Thymus (tissue), 11 donors: ENCODE measurements around the gene SAPCD2. TPM values are rescaled to one million over a fixed set of nuclear protein-coding genes. Genes with fewer than 3 reads are reported as not detected.

Source experiments
- DNase-seq, 9 donors: peaks; one replicate each; pipeline ENCODE4 v3.0.0-alpha.2; 2013; ENCODE audit warnings: low spot score in 9 of 9, low read depth in 6 of 9, missing footprints in 1 of 9
- H3K27ac ChIP-seq, 2 donors: one replicate each; pipeline ENCODE4 v1.5.1; 2013; ENCODE audit warnings: control low read depth in 1 of 2, low read depth in 1 of 2, low read length in 1 of 2, mild to moderate bottlenecking in 1 of 2, moderate library complexity in 1 of 2
- H3K27me3 ChIP-seq, 2 donors: one replicate each; pipeline ENCODE4 v1.5.1; 2013; ENCODE audit warnings: low read length in 1 of 2; ENCODE audit not compliant: control insufficient read depth in 2 of 2, insufficient read depth in 1 of 2
- H3K36me3 ChIP-seq, 2 donors: one replicate each; pipeline ENCODE4 v1.5.1; 2013; ENCODE audit warnings: low read length in 1 of 2, mild to moderate bottlenecking in 1 of 2, moderate library complexity in 1 of 2; ENCODE audit not compliant: control insufficient read depth in 2 of 2, insufficient read depth in 2 of 2
- H3K4me1 ChIP-seq, 2 donors: one replicate each; pipeline ENCODE4 v1.5.1; 2013; ENCODE audit warnings: low read length in 2 of 2; ENCODE audit not compliant: control insufficient read depth in 2 of 2, insufficient read depth in 2 of 2
- H3K4me3 ChIP-seq, 2 donors: one replicate each; pipeline ENCODE4 v1.5.1; 2013; ENCODE audit warnings: low read length in 2 of 2, control low read depth in 1 of 2, mild to moderate bottlenecking in 1 of 2
- H3K9me3 ChIP-seq, 2 donors: one replicate each; pipeline ENCODE4 v1.5.1; 2013; ENCODE audit warnings: low read length in 1 of 2, mild to moderate bottlenecking in 1 of 2; ENCODE audit not compliant: control insufficient read depth in 2 of 2, insufficient read depth in 1 of 2
- WGBS: extraction: QIAGEN DNeasy Blood & Tissue Kit; methylation state at CpG from one replicate; pipeline ENCODE4 v1.1.7; 2013; 5-methylcytosine and 5-hydroxymethylcytosine counted together
- polyA plus RNA-seq: library from polyadenylated mRNA; stranded (reverse); fragments of 200-250 nt; gene quantifications from one replicate; pipeline ENCODE4 v1.2.3, GENCODE V29; 2013
- total RNA-seq: library from RNA; stranded (reverse); fragments of 120-200 nt; gene quantifications from one replicate; pipeline ENCODE4 v1.2.4, GENCODE V29; 2013
- donor health status: healthy.

SAPCD2 gene
- total and polyA plus RNA-seq, 2 donors: 0.87 to 6.3 TPM

DNA sequence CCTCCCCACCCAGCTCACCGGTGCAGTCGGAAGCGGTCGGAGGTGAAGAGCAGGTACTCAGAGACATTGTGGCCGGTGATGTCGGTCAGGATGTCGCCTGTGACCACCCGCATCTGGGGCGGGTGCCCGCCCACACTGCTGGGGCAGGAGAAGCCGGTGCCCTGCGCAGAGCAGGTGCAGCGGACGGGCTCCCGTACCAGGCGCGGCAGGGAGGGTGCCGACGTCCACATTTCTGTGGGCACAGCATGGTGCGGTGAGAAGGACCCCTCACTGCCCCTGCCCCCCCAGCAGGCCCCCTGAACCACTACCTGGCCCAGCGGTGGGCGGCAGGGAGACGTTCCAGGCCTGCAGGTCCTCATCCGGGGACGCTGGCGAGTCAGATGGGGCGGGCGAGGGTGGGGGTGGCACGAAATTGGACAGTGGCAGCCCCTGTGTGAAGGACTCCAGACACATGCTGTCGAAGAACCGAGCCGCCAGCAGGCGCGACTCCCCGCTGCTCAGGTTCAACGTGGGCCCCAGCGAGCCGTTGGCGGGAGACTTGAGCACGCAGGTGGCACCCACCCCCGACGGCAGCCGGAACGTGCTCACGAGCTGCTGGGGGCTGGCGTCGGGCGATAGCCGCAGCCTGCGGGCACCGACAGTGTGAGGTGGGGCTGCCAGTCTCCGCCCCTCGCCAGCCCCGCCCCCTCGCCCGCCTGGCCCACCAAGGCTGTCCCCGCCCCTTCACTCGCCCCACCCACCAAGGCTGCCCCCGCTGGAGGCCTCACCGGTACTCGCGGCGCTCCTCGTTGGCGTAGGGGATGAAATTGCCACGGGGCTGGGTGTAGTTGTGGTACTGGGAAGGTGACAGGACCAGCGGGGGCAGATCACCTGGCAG lies 57.4 kb downstream of the SAPCD2 start:
- WGBS: 97% methylated on average over 67 of the region's 67 CpGs
- no peak for DNase-seq
- Histone ChIP-seq H3K4me1 (no peaks in the 10 kb centered on the region), H3K4me3 (no peak overlapping the region), H3K27ac (no peak overlapping the region), H3K9me3 (peaks cover 0 to 25% of the 10 kb centered on the region in 2 donors), H3K36me3 (peaks cover 0 to 11% of the 10 kb centered on the region in 2 donors), H3K27me3 (no peaks in the 10 kb centered on the region)

Other genes starting within 250 kb of the SAPCD2 start
Only the 30 nearest of the 36 such genes appear.
- 12.8 TPM for gene TRAF2, start 184.0 kb downstream of the SAPCD2 start, total RNA-seq
- gene TRAF2, start 184.0 kb downstream of the SAPCD2 start, polyA plus RNA-seq: 18.8 TPM
- 101 TPM for gene FBXW5, start 125.8 kb downstream of the SAPCD2 start, total RNA-seq
- gene FBXW5, start 125.8 kb downstream of the SAPCD2 start, polyA plus RNA-seq: 162 TPM
- gene C8G, start 125.3 kb downstream of the SAPCD2 start, total RNA-seq: 2.2 TPM
- 6.5 TPM for gene C8G, start 125.3 kb downstream of the SAPCD2 start, polyA plus RNA-seq
- 4.2 TPM for gene LCN12, start 118.3 kb downstream of the SAPCD2 start, total RNA-seq
- gene LCN12, start 118.3 kb downstream of the SAPCD2 start, polyA plus RNA-seq: 14.4 TPM
- 5.0 TPM for gene PTGDS, start 93.1 kb downstream of the SAPCD2 start, total RNA-seq
- gene PTGDS, start 93.1 kb downstream of the SAPCD2 start, polyA plus RNA-seq: 137 TPM
- gene LCNL1, start 87.6 kb downstream of the SAPCD2 start, total RNA-seq: 0.19 TPM
- gene LCNL1, start 87.6 kb downstream of the SAPCD2 start, polyA plus RNA-seq: 5.0 TPM
- gene PAXX, start 78.1 kb downstream of the SAPCD2 start, total RNA-seq: 68.9 TPM
- gene PAXX, start 78.1 kb downstream of the SAPCD2 start, polyA plus RNA-seq: 431 TPM
- gene CLIC3, start 74.0 kb downstream of the SAPCD2 start, total RNA-seq: 13.6 TPM
- gene CLIC3, start 74.0 kb downstream of the SAPCD2 start, polyA plus RNA-seq: 44.6 TPM
- gene ABCA2, start 42.3 kb downstream of the SAPCD2 start, total RNA-seq: 4.2 TPM
- gene ABCA2, start 42.3 kb downstream of the SAPCD2 start, polyA plus RNA-seq: 37.3 TPM
- gene FUT7, start 38.5 kb downstream of the SAPCD2 start, total RNA-seq: 0.99 TPM
- 4.6 TPM for gene FUT7, start 38.5 kb downstream of the SAPCD2 start, polyA plus RNA-seq
- 4.8 TPM for gene NPDC1, start 24.4 kb downstream of the SAPCD2 start, total RNA-seq
- 71.1 TPM for gene NPDC1, start 24.4 kb downstream of the SAPCD2 start, polyA plus RNA-seq
- 0.09 TPM for gene ENTPD2, start 16.5 kb downstream of the SAPCD2 start, total RNA-seq
- gene ENTPD2, start 16.5 kb downstream of the SAPCD2 start, polyA plus RNA-seq: 0.27 TPM
- gene UAP1L1, start 7.0 kb upstream of the SAPCD2 start, total RNA-seq: 1.9 TPM
- 9.4 TPM for gene UAP1L1, start 7.0 kb upstream of the SAPCD2 start, polyA plus RNA-seq
- gene MAN1B1, start 16.4 kb upstream of the SAPCD2 start, total RNA-seq: 26.8 TPM
- gene MAN1B1, start 16.4 kb upstream of the SAPCD2 start, polyA plus RNA-seq: 107 TPM
- gene DPP7, start 44.2 kb upstream of the SAPCD2 start, total RNA-seq: 112 TPM
- 476 TPM for gene DPP7, start 44.2 kb upstream of the SAPCD2 start, polyA plus RNA-seq
- 0.19 TPM for gene GRIN1, start 68.6 kb upstream of the SAPCD2 start, total RNA-seq
- 0.18 TPM for gene GRIN1, start 68.6 kb upstream of the SAPCD2 start, polyA plus RNA-seq
- gene LRRC26, start 99.5 kb upstream of the SAPCD2 start, total RNA-seq: 0.28 TPM
- gene LRRC26, start 99.5 kb upstream of the SAPCD2 start, polyA plus RNA-seq: 0.05 TPM
- gene TMEM210, start 101.5 kb upstream of the SAPCD2 start, total RNA-seq: not detected
- 0.07 TPM for gene TMEM210, start 101.5 kb upstream of the SAPCD2 start, polyA plus RNA-seq
- gene ANAPC2, start 118.0 kb upstream of the SAPCD2 start, total RNA-seq: 19.1 TPM
- 69.4 TPM for gene ANAPC2, start 118.0 kb upstream of the SAPCD2 start, polyA plus RNA-seq
- 85.2 TPM for gene SSNA1, start 118.1 kb upstream of the SAPCD2 start, total RNA-seq
- 74.9 TPM for gene SSNA1, start 118.1 kb upstream of the SAPCD2 start, polyA plus RNA-seq
- 2.7 TPM for gene TPRN, start 130.2 kb upstream of the SAPCD2 start, total RNA-seq
- 6.2 TPM for gene TPRN, start 130.2 kb upstream of the SAPCD2 start, polyA plus RNA-seq
- 20.6 TPM for gene TMEM203, start 135.1 kb upstream of the SAPCD2 start, total RNA-seq
- 47.2 TPM for gene TMEM203, start 135.1 kb upstream of the SAPCD2 start, polyA plus RNA-seq
- gene NDOR1, start 135.1 kb upstream of the SAPCD2 start, total RNA-seq: 4.7 TPM
- gene NDOR1, start 135.1 kb upstream of the SAPCD2 start, polyA plus RNA-seq: 20.4 TPM
- gene RNF208, start 151.7 kb upstream of the SAPCD2 start, total RNA-seq: 0.09 TPM
- gene RNF208, start 151.7 kb upstream of the SAPCD2 start, polyA plus RNA-seq: 5.3 TPM
- gene CYSRT1, start 154.6 kb upstream of the SAPCD2 start, total RNA-seq: 0.57 TPM
- 2.8 TPM for gene CYSRT1, start 154.6 kb upstream of the SAPCD2 start, polyA plus RNA-seq
- gene RNF224, start 156.9 kb upstream of the SAPCD2 start, total RNA-seq: 0.05 TPM
- gene RNF224, start 156.9 kb upstream of the SAPCD2 start, polyA plus RNA-seq: 0.16 TPM
- not detected for gene SLC34A3, start 160.3 kb upstream of the SAPCD2 start, total RNA-seq
- gene SLC34A3, start 160.3 kb upstream of the SAPCD2 start, polyA plus RNA-seq: 0.14 TPM
- gene TUBB4B, start 170.7 kb upstream of the SAPCD2 start, total RNA-seq: 166 TPM
- gene TUBB4B, start 170.7 kb upstream of the SAPCD2 start, polyA plus RNA-seq: 104 TPM
- 0.09 TPM for gene STPG3, start 180.7 kb upstream of the SAPCD2 start, total RNA-seq
- gene STPG3, start 180.7 kb upstream of the SAPCD2 start, polyA plus RNA-seq: 0.43 TPM
- gene NELFB, start 184.8 kb upstream of the SAPCD2 start, total RNA-seq: 20.4 TPM
- gene NELFB, start 184.8 kb upstream of the SAPCD2 start, polyA plus RNA-seq: 38.8 TPM